GM21786 (cell line): ENCODE results near the gene TCTN2.

Source experiments
- ATAC-seq: cut with Tn5 transposase; IDR thresholded peaks from one replicate; pipeline ENCODE4 v1.9.1; 2021; ENCODE audit not compliant: unreplicated experiment

TCTN2 gene

GRCh38 chr12:123670882-123671728 is at the start of gene TCTN2:
TSS of gene TCTN2 (plus strand) at chr12:123671113. CDS start at chr12:123671241, 128 bp downstream.
- peak; percentile 98 for ATAC-seq

- ATAC-seq = no peak
These were observed 49.0 kb upstream of the TCTN2 start for GRCh38 chr12:123621619-123622530.

GRCh38 chr12:123633379-123634141 is 37.4 kb upstream of the TCTN2 start, which contains the start of the genes EIF2B1 and GTF2H3:
TSS of gene EIF2B1 (minus strand) at chr12:123633686. CDS start at chr12:123633557, 129 bp downstream.
TSS of gene GTF2H3 (plus strand) at chr12:123633829. CDS start at chr12:123633860, 31 bp downstream.
- peak; percentile 96 for ATAC-seq

DNA sequence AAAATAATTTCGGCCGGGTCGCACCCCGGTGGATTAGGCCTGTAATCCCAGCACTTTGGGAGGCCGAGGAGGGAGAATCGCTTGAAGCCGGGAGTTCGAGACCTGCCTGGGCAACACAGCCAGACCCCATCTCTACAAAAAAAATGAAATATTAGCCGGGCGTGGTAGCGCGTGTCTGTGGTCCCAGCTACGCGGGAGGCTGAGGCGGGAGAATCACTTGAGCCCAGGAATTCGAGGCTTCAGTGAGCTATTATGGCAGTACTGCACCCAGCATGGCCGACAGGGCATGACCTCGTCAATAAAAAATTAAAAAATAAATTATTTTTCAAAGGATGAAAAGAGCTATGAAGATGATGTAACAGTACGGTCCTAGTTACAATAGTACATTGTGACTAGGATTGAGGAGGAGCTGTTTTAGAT is 36.8 kb upstream of the TCTN2 start:
- no peak for ATAC-seq

GRCh38 chr12:123643911-123644310 is 27.0 kb upstream of the TCTN2 start:
- no peak for ATAC-seq

DNA sequence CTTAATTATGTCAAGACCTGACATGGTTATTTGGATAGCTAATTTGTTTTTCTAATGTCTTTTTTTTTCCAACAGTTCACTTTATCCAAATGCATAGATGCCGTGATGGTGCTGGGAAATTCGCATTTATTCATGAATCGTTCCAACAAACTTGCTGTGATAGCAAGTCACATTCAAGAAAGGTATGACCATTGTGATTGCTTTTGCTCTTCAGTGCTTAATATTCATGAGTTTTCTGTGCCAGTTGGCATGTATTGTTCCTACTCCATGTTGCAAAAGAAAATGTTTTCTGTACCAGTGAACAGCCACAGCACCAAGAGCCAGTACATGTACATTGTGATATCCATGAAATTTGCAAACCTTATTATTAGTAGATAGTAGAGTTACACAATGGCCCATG is 25.5 kb upstream of the TCTN2 start:
- ATAC-seq = no peak

DNA sequence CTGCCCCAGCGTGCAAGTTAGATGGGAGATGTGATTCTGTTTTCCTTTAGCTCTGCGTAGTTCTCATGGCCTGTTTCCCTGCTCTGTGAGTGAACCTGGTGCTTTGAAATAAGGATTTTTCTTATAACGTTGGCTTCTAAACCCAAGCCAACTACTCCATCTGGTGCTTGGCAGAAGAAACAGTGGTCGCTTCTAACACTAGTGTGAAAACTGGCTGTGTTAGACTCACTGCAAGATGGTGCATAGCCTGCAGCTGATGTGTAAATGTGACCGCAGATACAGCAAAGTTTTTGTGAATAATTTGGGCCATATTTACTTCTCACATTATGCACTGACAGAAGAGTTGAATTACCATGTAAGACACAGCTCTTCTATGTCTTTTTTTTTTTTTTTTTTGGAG is 25.0 kb upstream of the TCTN2 start:
- ATAC-seq = no peak

- ATAC-seq = no peak
These were observed 22.5 kb upstream of the TCTN2 start for GRCh38 chr12:123648401-123648800.

DNA sequence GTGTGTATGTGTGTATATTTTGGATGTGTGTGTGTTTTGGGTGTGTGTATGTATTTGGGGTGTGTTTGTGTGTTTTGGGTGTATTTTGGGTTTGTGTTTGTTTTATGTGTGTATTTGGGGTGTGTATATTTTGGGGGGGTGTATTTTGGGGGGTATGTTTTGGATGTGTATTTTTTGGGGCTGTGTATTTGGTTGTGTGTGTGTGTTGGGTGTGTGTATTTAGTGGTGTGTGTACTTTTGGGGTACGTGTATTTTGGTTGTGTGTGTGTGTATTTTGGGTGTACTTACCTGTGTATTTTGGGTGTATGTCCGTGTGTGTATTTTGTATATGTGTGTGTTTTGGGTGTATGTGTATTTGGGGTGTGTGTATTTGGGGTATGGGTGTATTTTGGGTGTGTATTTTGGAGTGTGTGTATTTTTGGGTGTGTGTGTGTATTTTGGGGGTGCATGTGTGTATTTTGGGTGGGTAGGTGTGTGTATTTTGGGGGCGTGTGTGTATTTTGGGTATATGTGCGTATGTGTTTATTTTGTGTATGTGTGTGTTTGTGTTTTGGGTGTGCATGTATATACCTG is 16.7 kb upstream of the TCTN2 start:
- no peak for ATAC-seq

DNA sequence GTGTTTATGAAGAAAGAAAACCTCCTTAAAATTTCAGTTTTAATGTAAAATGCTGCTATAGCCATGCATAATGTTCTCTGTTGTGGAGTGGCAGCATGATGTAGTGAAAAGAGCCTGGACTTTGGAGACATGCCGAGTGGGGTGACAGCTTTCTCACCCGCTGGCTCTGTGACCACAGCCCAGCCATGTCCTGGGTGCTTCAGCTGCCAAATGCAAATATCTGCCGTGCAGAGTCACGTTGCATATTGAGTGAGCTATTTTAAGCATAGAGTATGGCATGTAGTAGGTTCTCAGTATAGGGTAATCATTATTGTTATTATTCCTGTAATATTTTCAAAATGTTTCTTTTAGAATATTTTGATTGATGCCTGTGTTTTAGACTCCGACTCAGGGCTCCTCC is 15.5 kb upstream of the TCTN2 start:
- peak; percentile 90 for ATAC-seq

DNA sequence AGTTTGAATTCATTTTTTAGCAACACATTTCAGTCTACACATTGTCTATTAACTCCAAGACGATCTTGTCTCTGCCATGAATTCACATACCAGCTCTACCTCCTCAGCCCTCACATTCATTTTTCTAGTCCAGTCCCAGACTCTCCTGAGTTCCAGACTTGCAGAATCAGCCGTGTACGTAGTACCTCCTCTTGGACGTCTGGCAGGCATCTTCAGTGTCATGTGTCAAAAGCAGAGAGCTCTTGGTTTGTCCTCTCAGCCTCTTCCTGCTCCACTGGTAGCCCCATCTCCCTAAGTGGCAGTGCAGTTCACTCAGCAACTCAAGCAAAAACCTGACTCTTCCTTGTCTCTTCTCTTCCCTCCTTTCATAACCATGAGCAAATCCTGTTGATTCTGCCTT is 14.5 kb upstream of the TCTN2 start:
- no peak for ATAC-seq

- ATAC-seq = no peak
These were observed 13.7 kb upstream of the TCTN2 start for GRCh38 chr12:123657211-123657610.

DNA sequence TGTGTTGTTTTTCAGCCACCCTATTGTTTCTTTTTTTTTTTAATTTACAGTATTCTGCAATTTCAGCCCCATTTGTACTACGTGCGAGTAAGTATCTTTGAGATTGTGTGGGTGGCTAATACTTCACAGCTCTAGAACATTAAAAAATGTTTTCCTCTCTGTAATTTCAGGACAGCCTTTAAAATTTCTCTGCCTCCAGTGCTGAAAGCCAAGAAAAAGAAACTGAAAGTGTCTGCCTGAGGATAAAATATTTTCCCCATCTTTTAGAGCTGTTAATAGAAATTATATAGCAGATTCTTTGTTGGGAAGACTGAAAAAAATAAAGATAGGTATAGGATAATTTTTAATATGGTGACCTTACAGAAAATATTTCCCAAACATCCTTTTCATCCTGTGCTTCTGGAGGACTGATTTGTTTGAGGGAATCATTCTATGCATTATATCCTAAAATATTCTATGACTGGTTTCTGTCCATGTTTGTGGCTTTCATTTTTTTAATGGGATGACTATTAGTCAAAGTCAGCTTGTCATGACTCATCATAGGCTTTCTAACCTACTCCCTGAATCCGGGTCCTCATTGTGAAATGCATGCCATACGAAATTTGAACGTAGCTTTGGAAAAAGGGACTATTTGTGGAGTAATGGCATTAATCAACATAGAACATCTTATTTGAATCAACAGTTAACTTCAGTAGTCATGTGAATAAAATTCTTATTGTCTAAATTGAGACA is 10.8 kb upstream of the TCTN2 start:
- no peak for ATAC-seq

DNA sequence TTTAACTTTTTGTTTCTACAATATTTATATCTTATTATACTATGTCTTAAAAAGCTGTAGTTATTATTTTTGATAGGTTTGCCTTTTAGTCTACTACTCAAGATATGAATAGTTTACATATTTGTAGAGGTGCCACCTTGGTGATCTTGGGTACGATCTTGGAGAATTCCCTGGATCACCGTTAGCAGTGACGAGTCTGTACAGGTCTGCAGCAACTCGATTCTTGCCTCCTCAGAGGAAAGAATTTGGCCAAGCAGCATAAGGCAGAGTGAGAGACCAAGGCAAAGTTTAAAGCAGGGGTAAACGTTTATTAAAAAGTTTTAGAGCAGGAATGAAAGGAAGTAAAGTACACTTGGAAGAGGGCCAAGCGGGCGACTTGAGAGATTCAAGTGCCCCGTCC is 3.1 kb upstream of the TCTN2 start:
- ATAC-seq = no peak

- no peak for ATAC-seq
These were observed 963 bp downstream of the TCTN2 start for GRCh38 chr12:123671876-123672275.

GRCh38 chr12:123675436-123675835 is 4.5 kb downstream of the TCTN2 start:
- no peak for ATAC-seq

- ATAC-seq = no peak
These were observed 5.9 kb downstream of the TCTN2 start for GRCh38 chr12:123676616-123677320.

GRCh38 chr12:123678981-123679380 is 8.1 kb downstream of the TCTN2 start:
- ATAC-seq = no peak

DNA sequence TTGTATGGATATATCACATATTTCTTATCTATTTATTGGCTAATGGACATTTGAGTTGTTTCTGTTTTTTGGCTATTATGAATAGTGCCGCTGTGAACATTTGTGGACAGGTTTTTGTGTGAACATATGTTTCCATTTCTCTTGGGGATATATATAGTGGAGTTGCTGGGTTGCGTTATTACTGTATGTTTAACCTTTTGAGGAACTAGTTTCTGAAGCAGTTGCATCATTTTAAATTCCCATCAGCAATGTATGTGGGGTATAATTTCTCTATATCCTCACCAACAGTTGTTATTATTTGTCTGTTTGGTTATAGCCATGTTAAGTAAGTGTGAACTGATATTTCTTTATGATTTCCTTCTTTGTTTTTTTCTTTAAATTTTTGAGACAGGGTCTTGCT is 10.7 kb downstream of the TCTN2 start:
- peak; percentile 50 for ATAC-seq
